H1 (cell line): ENCODE results near the gene DGCR8. TPM values are rescaled to one million over a fixed set of nuclear protein-coding genes. Genes with fewer than 3 reads are reported as not detected.
A peak's percentile ranks its signal among the peaks of the same experiment; 100 is the strongest.

ENCODE experiments used
- CTCF ChIA-PET: fragments of 300-600 bp; sonication (Branson Sonifier 250); formaldehyde crosslinking; loops from one replicate; lab custom pipeline; 2021; ENCODE audit not compliant: partially characterized antibody; lab: Charles Lee
- POLR2A ChIA-PET: fragments of 300-600 bp; sonication (Branson Sonifier 250); formaldehyde crosslinking; loops from one replicate; lab custom pipeline; 2021; ENCODE audit warnings: inconsistent platforms; ENCODE audit not compliant: partially characterized antibody; lab: Charles Lee
- DNase-seq, 2 experiments: peaks; one replicate each; pipeline versions ENCODE4 v3.0.0 to v3.0.0-alpha.2; 2010 to 2022; ENCODE audit warnings: low spot score in 2 of 2, low read depth in 1 of 2, mixed read lengths in 1 of 2
- FAIRE-seq: peaks from 2 replicates; lab custom pipeline; 2011; peaks lifted over from hg19 to GRCh38; lab: Jason Lieb, UNC
- H2AFZ ChIP-seq: 2 replicates; pipeline ENCODE4 v1.8.1; 2012; ENCODE audit warnings: low read length, inconsistent platforms
- H2AK5ac ChIP-seq: 2 replicates; pipeline ENCODE4 v1.6.1; 2013; ENCODE audit warnings: low read depth, low read length
- H2BK120ac ChIP-seq: replicated peaks from 2 replicates; pipeline ENCODE3; 2013; ENCODE audit warnings: low read depth, low read length, inconsistent platforms
- H2BK12ac ChIP-seq: 2 replicates; pipeline ENCODE4 v1.6.1; 2013; ENCODE audit warnings: low read depth, low read length
- H2BK15ac ChIP-seq: 2 replicates; pipeline ENCODE4 v1.6.1; 2013; ENCODE audit warnings: low read length
- H2BK20ac ChIP-seq: 2 replicates; pipeline ENCODE4 v1.6.1; 2013; ENCODE audit warnings: low read length
- H2BK5ac ChIP-seq: 2 replicates; pipeline ENCODE4 v1.6.1; 2013; ENCODE audit warnings: low read depth, low read length
- H3K14ac ChIP-seq: 2 replicates; pipeline ENCODE4 v1.6.1; 2013; ENCODE audit warnings: inconsistent platforms; ENCODE audit not compliant: insufficient read length
- H3K18ac ChIP-seq: 2 replicates; pipeline ENCODE4 v1.6.1; 2013; ENCODE audit warnings: low read length; ENCODE audit errors: extremely low read depth
- H3K23ac ChIP-seq: 2 replicates; pipeline ENCODE4 v1.6.1; 2013; ENCODE audit warnings: inconsistent platforms; ENCODE audit not compliant: insufficient read length
- H3K23me2 ChIP-seq: 2 replicates; pipeline ENCODE4 v1.6.1; 2013; ENCODE audit warnings: low read depth, low read length
- H3K27ac ChIP-seq: 2 replicates; pipeline ENCODE4 v1.6.1; 2011; ENCODE audit warnings: low read depth, low read length, inconsistent platforms
- H3K27me3 ChIP-seq, 4 experiments: replicated peaks in 1 of 4; 1 replicate in 1 of 4; 2 replicates in 3 of 4; pipeline versions ENCODE4 v1.6.1 to v1.8.1; 2011 to 2013; ENCODE audit warnings: low read length in 3 of 4, mild to moderate bottlenecking in 3 of 4, inconsistent platforms in 2 of 4, mixed read lengths in 2 of 4, moderate library complexity in 1 of 4; ENCODE audit not compliant: control insufficient read depth in 3 of 4, insufficient read depth in 3 of 4; ENCODE audit errors: extremely low read depth in 1 of 4
- H3K36me3 ChIP-seq, 4 experiments: 2 replicates each; pipeline versions ENCODE4 v1.6.1 to v1.8.1; 2011 to 2013; ENCODE audit warnings: mild to moderate bottlenecking in 4 of 4, low read length in 3 of 4, moderate library complexity in 2 of 4, control low read depth in 1 of 4, inconsistent platforms in 1 of 4; ENCODE audit not compliant: insufficient read depth in 4 of 4, control insufficient read depth in 2 of 4
- H3K4ac ChIP-seq: replicated peaks from 2 replicates; pipeline ENCODE3; 2013; ENCODE audit warnings: low read length, low read depth, mixed read lengths, inconsistent platforms; ENCODE audit not compliant: insufficient read length
- H3K4me1 ChIP-seq, 4 experiments: replicated peaks in 1 of 4; 1 replicate in 1 of 4; 2 replicates in 3 of 4; pipeline versions ENCODE4 v1.6.1 to v1.8.1; 2011 to 2013; ENCODE audit warnings: low read length in 3 of 4, inconsistent platforms in 2 of 4, mixed read lengths in 1 of 4; ENCODE audit not compliant: insufficient read depth in 4 of 4, control insufficient read depth in 3 of 4
- H3K4me2 ChIP-seq, 2 experiments: 2 replicates each; pipeline versions ENCODE4 v1.6.1 to v1.8.1; 2011 to 2013; ENCODE audit warnings: low read depth in 2 of 2, low read length in 2 of 2, control low read depth in 1 of 2, inconsistent platforms in 1 of 2, mild to moderate bottlenecking in 1 of 2; ENCODE audit not compliant: insufficient read depth in 1 of 2
- H3K4me3 ChIP-seq, 4 experiments: fragments of 200-600, 300-600 bp in 1 of 4; sonication (generic), shearing (Covaris generic), sonication (Bioruptor Twin) in 1 of 4; 2 replicates each; pipeline versions ENCODE4 v1.5.1 to v1.8.1; 2011 to 2016; ENCODE audit warnings: low read length in 4 of 4, low read depth in 3 of 4, control low read depth in 2 of 4, inconsistent platforms in 2 of 4, mild to moderate bottlenecking in 2 of 4, mixed read lengths in 1 of 4, moderate library complexity in 1 of 4; ENCODE audit not compliant: insufficient read depth in 2 of 4; ENCODE audit errors: extremely low read depth in 1 of 4
- H3K56ac ChIP-seq: replicated peaks from 2 replicates; pipeline ENCODE3; 2013; ENCODE audit warnings: low read depth, mild to moderate bottlenecking, mixed read lengths, low read length, inconsistent platforms; ENCODE audit not compliant: insufficient read length
- H3K79me1 ChIP-seq: 2 replicates; pipeline ENCODE4 v1.6.1; 2013; ENCODE audit warnings: low read depth, low read length, control low read depth
- H3K79me2 ChIP-seq, 2 experiments: 2 replicates each; pipeline versions ENCODE4 v1.6.1 to v1.8.1; 2012 to 2013; ENCODE audit warnings: low read length in 2 of 2, mild to moderate bottlenecking in 2 of 2, inconsistent platforms in 1 of 2; ENCODE audit not compliant: insufficient read depth in 2 of 2, control insufficient read depth in 1 of 2
- H3K9ac ChIP-seq, 4 experiments: replicated peaks in 1 of 4; 1 replicate in 1 of 4; 2 replicates in 3 of 4; pipeline versions ENCODE4 v1.6.1 to v1.8.1; 2011 to 2013; ENCODE audit warnings: low read depth in 3 of 4, low read length in 3 of 4, control low read depth in 2 of 4, mild to moderate bottlenecking in 2 of 4, moderate library complexity in 2 of 4, inconsistent platforms in 1 of 4; ENCODE audit errors: extremely low read depth in 1 of 4
- H3K9me3 ChIP-seq, 2 experiments: 2 replicates each; pipeline versions ENCODE4 v1.6.1 to v1.8.1; 2012 to 2013; ENCODE audit warnings: mild to moderate bottlenecking in 2 of 2, moderate library complexity in 2 of 2, control low read depth in 1 of 2, inconsistent platforms in 1 of 2, low read depth in 1 of 2, low read length in 1 of 2, mixed read lengths in 1 of 2; ENCODE audit not compliant: insufficient read depth in 2 of 2
- H4K20me1 ChIP-seq, 2 experiments: replicated peaks in 1 of 2; 2 replicates each; pipeline versions ENCODE3 to v1.8.1; 2011 to 2013; ENCODE audit warnings: inconsistent platforms in 2 of 2, low read length in 2 of 2, mild to moderate bottlenecking in 1 of 2; ENCODE audit not compliant: insufficient read depth in 2 of 2, control insufficient read depth in 1 of 2
- H4K5ac ChIP-seq: 2 replicates; pipeline ENCODE4 v1.6.1; 2013; ENCODE audit warnings: low read length, low read depth, mixed read lengths, inconsistent platforms; ENCODE audit not compliant: insufficient read length
- H4K8ac ChIP-seq: 2 replicates; pipeline ENCODE4 v1.8.0; 2013; ENCODE audit warnings: mild to moderate bottlenecking, moderate library complexity, low read length, inconsistent platforms; ENCODE audit not compliant: insufficient read depth; ENCODE audit errors: extremely low read depth
- H4K91ac ChIP-seq: replicated peaks from 2 replicates; pipeline ENCODE3; 2013; ENCODE audit warnings: low read length, mixed read lengths, inconsistent platforms; ENCODE audit not compliant: insufficient read length
- JUN ChIP-seq: IDR thresholded peaks from 2 replicates; pipeline ENCODE4 v1.6.1; 2011; ENCODE audit warnings: low read depth, mild to moderate bottlenecking, improper control_type of control experiment, low read length
- RBBP5 ChIP-seq: IDR thresholded peaks from 2 replicates; pipeline ENCODE4 v1.7.1; 2012; ENCODE audit warnings: low read depth, mild to moderate bottlenecking, inconsistent platforms, low read length, moderate library complexity, borderline replicate concordance
- YY1 ChIP-seq: IDR thresholded peaks from 2 replicates; pipeline ENCODE4 v1.6.1; 2011; ENCODE audit warnings: low read depth, mild to moderate bottlenecking, low read length
- WGBS, 2 experiments: shearing (Covaris generic) in 1 of 2; methylation state at CpG; one replicate each; pipeline versions ENCODE4 v1.1.6 to v1.1.7; 2013 to 2015; ENCODE audit warnings: low lambda C conversion rate in 2 of 2, mixed read lengths in 2 of 2, inconsistent platforms in 1 of 2, low coverage in 1 of 2, missing lambda C conversion rate in 1 of 2; ENCODE audit not compliant: insufficient replicate concordance in 2 of 2, insufficient coverage in 1 of 2, insufficient read length in 1 of 2; ENCODE audit errors: extremely low coverage in 1 of 2, missing lambda C conversion rate in 1 of 2; 5-methylcytosine and 5-hydroxymethylcytosine counted together
- polyA plus RNA-seq, 7 experiments: library from polyadenylated mRNA; depleted of rRNA in 3 of 7; stranded (reverse) in 5 of 7; unstranded in 2 of 7; fragments of >200 nt in 5 of 7; fragments of 200-250 nt in 2 of 7; gene quantifications; 1 replicate in 5 of 7; 2 replicates in 1 of 7; 4 replicates in 1 of 7; pipeline versions ENCODE4 v1.2.1 to v1.2.3, GENCODE V29; 2011 to 2013; ENCODE audit warnings: missing spikeins in 2 of 7, mixed read lengths in 2 of 7
- total RNA-seq: library from RNA; stranded (reverse); fragmentation: NEBNext Ultra II Directional; extraction: Animal tissue kit (Norgen Biotek cat#: 25700); gene quantifications from 2 replicates; pipeline ENCODE4 v1.2.1, GENCODE V29; 2021
- TF ChIP-seq, protein P1 (sequence below), 3 experiments: IDR thresholded peaks; 1 replicate in 2 of 3; 2 replicates in 1 of 3; pipeline versions ENCODE4 v1.5.1 to v1.6.1; 2011; ENCODE audit warnings: low read length in 3 of 3, mild to moderate bottlenecking in 3 of 3, inconsistent platforms in 2 of 3, low read depth in 1 of 3, moderate library complexity in 1 of 3; ENCODE audit not compliant: insufficient read depth in 1 of 3; ENCODE audit errors: control extremely low read depth in 1 of 3

The DGCR8 gene
- total and polyA plus RNA-seq, 2 of the 8 experiments (the other 6 are each of a cell fraction or from before 2014, with no cell fraction given) = 23.7 to 43.7 TPM

DNA sequence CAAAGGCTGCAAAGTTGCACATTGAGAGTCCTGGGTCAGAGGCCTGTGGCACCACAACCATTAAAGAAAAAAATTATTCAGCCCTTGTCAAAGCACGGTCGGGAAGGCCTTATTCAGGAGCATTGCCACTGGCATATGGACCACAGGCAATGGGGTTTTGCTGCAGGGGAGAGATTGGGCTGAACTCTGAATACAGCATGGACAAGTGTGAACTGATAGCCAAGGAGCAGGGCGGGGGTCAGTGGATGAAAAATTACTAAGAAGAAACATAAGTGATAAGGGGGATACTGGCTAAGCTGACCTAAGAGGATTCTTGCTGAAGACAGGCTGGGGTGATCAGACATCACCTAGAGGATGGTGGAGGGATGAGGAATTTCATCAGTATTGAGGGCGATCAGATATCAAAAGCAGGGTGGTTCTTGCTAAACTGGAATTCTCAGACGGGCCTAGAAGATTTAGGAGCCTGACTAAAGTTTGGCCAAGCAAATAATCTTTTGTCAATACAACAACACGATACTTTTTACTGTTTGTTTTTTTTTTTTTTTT is 3.3 kb upstream of the DGCR8 start:
- Histone ChIP-seq H3K4me3 (no peak overlapping the region), H2BK120ac (no peak overlapping the region), H3K4me1 (peaks cover 0 to 10% (median 8%) of the 10 kb centered on the region in 4 experiments; a peak in 6 of 7 replicates), H3K27ac (no peak overlapping the region), H3K23me2 (peaks cover 9% of the 10 kb centered on the region), H4K8ac (no peak overlapping the region), H3K36me3 (0 out of 8 replicates have a peak, but pooled peaks cover 0 to 2% (median 0%) of the 10 kb centered on the region in 4 experiments), H4K91ac (no peak overlapping the region), H3K23ac (no peak overlapping the region), H2AFZ (no peak overlapping the region), H3K9ac (no peak overlapping the region), H3K4ac (no peak overlapping the region), H3K9me3 (no peaks in the 10 kb centered on the region), H2BK15ac (no peak overlapping the region), H4K5ac (no peak overlapping the region), H2BK5ac (no peak overlapping the region), H3K14ac (no peak overlapping the region), H3K79me2 (peaks cover 11 to 13% of the 10 kb centered on the region in 2 experiments), H4K20me1 (peaks cover 0 to 12% of the 10 kb centered on the region in 2 experiments), H3K56ac (no peak overlapping the region), H3K27me3 (no peaks in the 10 kb centered on the region), H2BK12ac (no peak overlapping the region), H3K4me2 (no peak overlapping the region), H3K18ac (no peak overlapping the region), H2AK5ac (no peak overlapping the region), H3K79me1 (peaks cover 7% of the 10 kb centered on the region), H2BK20ac (no peak overlapping the region)
- FAIRE-seq (no peak), DNase-seq (no peak)
- POLR2A ChIA-PET = interaction anchor here (1.1 kb wide), 1 partner anchor 113 kb away, joined by 3 read pairs; no protein-coding TSS in a partner anchor
- CTCF ChIA-PET = interaction anchor here (1.5 kb wide), 1 partner anchor 17 kb away, joined by 4 read pairs; no protein-coding TSS in a partner anchor
- TF ChIP-seq, protein P1, sequence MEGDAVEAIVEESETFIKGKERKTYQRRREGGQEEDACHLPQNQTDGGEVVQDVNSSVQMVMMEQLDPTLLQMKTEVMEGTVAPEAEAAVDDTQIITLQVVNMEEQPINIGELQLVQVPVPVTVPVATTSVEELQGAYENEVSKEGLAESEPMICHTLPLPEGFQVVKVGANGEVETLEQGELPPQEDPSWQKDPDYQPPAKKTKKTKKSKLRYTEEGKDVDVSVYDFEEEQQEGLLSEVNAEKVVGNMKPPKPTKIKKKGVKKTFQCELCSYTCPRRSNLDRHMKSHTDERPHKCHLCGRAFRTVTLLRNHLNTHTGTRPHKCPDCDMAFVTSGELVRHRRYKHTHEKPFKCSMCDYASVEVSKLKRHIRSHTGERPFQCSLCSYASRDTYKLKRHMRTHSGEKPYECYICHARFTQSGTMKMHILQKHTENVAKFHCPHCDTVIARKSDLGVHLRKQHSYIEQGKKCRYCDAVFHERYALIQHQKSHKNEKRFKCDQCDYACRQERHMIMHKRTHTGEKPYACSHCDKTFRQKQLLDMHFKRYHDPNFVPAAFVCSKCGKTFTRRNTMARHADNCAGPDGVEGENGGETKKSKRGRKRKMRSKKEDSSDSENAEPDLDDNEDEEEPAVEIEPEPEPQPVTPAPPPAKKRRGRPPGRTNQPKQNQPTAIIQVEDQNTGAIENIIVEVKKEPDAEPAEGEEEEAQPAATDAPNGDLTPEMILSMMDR (IDR thresholded peaks at IDR 0.05; ENCODE audit: control extremely low read depth in 1 of 3, insufficient read depth in 1 of 3, low read depth in 1 of 3, low read length in 3 of 3) = peak in 1 of 3 experiments; percentile 3; a peak in 1 of 4 replicates
- TF ChIP-seq RBBP5 (no peak), YY1 (no peak), JUN (no peak)
- 80% methylated on average over 6 of the region's 6 CpGs; no CpG with 5 or more reads in 1 of the 2 experiments for WGBS, 2 experiments
